NCI-H748 (cell line): ENCODE results near the gene TMEM184A.

Experiments used
- DNase-seq: peaks from one replicate; lab custom pipeline; 2025; ENCODE audit not compliant: unreplicated experiment; lab: John Stamatoyannopoulos, UW

Gene TMEM184A

DNA sequence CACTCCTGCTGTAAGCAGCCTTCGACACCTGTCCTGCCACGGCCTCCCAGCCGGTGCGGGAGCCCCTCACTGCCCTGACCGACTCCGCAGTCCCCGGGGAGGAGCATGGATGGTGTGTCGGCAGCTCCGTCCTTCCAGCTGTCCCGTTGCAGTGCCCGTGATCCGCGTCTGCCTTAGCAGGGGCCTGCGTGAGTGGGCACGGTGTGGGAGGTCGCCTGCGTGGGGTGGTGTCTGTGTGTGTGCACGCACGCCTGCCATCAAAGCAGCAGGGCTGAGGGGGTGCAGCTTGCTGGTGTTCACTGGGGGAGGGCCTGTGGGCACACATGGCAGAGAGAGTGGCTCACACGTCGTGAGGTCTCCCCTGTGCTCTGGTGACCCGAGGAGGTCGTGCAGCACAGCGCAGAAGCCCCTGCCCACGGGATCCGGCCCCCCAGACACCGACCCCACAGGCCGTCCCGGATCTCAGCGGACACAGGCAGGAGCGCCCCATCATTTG lies 15.2 kb downstream of the TMEM184A start:
- no peak for DNase-seq

DNA sequence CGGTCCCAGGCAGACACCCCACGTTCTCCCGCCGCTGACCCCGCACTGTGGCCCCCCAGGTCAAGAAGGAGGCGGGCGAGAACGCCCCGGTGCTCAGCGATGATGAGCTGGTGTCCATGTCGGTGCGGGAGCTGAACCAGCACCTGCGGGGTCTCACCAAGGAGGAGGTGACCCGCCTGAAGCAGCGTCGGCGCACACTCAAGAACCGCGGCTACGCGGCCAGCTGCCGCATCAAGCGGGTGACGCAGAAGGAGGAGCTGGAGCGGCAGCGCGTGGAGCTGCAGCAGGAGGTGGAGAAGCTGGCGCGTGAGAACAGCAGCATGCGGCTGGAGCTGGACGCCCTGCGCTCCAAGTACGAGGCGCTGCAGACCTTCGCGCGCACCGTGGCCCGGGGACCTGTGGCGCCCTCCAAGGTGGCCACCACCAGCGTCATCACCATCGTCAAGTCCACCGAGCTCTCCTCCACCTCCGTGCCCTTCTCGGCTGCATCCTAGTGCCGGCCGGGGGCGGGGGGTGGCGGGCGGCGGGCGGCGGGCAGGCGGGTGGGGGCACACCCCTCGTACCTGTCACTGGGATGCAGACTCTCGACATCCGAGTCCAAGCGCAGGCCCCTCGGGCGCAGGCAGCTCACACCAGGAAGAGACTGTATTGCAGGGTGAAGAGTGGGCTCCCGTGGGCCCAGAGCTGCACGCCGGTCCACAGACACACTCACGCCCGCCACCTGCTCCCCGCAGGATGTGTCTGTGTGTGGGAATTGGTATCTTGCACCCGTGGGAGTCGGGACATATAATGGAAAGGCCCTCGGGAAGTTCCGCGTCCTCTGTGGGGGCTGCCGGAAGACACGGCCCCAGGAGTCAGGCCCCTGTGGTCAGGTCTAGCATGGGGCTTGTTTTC lies 15.9 kb downstream of the TMEM184A start:
- no peak for DNase-seq

DNA sequence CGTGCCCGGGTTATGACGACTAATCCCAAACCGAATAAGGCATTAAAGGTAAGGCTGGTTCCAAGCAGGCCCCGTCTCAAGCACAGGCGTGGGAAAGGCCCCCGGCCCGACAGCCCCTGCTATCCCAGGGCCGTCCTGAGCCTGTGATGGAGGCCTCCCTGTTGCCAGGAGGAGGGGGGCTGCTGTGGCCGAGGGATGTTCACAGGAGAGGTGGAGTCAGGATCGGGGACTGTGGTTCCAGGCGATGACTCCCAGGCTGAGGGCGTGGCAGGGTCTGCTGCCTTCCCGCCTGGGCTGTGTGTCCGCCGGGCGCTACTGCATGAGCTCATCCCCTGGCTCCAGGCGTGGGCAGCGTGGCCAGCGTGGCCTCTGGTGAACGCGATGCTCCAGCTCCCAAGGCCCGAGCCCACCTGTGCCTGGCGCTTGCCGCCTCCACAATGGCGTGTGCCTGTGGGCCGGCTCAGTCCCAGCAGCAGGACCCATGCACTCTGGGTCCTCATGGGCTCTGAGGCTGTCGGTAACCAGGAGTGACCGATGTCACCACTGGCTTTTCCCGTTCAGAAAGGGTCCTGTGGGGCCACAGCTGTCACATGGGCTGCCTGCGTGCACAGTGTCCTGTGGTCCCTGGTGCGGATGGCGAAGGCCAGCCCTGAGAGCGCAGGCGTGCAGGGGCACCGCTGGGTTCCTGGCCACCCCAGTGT lies 16.7 kb downstream of the TMEM184A start:
- DNase-seq = no peak

DNA sequence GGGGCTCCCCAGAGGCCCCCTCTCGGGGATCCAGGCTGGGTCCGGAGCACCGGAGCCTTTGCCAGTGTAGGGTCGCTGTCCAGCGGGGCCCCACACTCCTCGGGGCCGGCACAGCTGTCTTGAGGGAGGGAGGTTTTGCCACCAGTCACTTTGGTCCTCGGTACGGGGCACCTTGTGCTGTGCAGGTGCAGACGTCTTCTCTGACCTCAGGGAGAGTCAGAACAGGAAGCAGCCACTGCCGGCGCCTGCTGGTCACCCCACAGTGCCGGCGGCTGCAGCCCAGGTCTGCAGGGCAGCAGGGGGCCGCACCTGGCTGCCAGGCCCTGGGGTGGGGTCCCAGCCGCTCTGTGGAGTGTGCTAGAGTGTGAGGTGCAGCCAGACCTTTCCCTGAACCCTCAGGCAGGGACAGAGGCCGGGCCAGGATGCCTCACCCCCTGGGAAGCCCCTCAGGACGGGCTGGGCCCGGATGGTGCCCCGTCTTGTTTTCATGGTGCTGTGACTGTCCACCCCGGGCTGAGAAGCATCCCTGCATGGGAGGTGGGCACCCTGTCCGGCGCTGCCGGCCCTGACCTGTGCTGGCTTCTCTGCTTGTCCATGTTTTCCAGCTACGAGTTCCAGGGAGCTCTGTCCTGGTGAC lies 17.3 kb downstream of the TMEM184A start:
- DNase-seq = no peak

DNA sequence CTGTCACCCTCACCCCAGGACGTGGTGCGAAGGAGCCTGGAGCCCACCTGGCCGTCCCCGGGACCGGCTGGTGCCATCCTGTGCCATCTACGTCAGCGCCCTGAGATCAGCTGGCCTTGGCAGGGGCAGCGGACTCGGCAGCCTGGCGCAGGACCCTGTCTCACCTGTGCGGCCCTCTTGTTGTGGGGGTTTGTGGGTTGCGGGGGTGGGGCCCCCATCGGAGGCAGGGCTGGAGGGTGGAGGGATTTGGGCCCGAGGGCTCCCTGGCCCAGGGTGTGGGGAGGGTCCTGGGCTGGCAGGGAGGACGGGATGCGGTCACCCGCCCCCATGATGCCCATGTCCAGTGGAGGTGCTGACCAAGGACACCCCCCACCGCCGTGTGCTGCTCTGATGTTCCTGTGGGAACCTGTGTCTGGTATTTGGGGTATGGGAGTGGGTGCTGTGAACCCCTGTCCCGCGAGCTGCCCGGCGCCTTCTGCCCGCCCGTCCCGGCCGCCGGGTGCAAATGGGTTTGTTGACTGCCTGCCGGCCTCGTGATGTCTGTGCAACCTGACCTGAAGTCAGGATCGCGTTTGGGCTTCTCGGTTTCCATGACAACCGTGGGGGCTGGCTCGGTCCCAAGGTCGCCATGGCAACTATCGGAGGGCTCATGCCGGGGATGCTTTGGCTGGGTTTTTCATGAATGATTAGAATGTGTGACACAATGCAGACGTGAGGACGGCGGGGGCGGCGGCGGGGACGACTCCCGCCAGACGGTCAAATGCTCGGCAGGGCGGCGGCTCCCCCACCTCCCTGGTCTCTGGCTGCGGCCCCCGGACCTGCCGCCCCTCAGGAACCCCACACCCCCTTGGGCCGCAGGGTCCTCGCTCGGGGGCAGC lies 18.2 kb downstream of the TMEM184A start:
- DNase-seq = peak; percentile 84

DNA sequence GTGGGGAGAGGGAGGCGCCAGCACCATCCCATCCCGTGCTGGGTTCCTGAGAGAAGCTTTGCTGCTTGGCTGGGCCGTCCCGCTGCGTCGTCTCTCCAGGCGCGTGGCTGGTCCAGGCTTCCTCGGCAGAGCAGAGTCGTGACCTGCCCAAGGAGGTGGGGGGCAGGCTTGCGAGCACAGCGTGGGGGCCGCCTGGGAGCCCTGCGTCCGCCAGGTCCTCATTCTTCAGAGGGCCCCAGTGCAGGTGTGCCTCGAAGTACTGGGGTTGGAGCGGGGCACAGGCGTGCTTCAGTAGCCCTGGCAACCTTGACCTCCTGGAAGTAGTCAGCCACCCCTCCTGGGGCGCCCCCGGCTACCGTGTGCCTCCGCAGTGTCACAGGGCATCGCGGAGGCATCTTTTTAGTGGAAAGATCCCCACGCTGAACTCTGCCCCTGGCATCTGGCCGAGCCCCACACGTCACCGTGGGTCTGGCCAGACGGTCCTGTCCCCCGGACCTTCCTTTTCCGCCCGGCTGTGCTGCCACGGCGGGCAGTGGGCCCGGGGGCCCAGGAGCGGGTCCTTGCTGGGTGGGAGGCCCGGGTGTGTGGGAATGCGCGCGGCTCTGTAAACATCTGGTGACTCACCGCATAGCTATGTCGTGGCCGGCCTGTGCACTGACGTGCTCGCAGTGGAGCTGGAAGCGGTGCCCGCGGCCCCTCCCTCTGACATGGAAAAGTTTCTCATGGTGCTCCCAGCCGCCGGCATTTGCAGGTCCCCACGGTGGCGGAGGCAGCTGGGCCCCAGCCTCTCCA lies 19.1 kb downstream of the TMEM184A start:
- no peak for DNase-seq

DNA sequence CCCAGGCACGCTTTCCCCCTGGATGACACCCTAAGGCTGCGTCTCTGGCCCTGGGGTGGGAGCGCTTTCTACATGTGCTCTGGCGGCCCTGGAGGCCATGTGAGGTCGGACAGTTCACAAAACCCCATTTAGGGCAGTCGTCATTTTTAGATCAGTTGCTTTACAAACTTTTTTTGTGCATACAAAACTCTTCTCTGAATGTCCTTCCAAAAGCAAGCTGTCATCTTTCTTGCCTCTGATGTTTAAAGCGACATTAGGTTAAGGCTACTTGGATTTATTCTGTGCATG lies 19.6 kb downstream of the TMEM184A start:
- DNase-seq = no peak

DNA sequence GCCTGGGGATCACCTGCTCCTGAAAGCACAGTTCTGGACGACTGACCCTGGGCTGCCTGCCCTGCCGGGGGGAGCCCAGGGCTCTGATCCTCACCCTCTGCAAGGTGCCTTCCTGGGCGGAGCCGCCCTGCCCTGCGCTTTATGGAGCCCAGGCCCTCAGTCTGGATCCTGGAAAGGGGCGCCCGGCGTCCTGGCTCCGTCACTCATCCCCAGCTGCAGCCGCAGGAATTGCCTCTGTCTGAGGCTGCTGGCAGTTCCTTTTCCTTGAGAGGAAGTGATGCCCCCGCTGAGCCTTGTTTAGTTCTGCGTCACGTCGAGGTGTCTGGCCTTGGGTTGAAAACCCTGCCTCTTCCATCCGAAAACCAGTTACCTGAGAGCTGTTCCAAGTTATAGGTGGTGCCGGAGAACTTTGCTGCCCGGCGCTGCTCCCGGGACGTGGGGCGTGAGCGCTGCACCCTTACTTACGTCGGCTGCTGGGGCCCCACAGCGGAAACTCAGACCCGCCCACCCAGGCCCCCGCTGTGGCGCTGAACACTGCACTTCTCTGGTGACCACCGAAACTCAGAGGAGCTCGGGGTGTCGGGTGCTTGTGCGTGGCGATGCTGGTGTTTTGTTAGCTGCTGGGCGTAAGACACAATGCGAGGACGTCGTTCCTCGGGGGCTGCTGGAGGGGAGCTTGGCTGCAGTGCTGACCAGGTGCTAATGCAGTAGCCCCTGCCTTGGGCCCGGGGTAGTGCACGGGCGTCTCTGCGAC lies 20.1 kb downstream of the TMEM184A start:
- DNase-seq = no peak

DNA sequence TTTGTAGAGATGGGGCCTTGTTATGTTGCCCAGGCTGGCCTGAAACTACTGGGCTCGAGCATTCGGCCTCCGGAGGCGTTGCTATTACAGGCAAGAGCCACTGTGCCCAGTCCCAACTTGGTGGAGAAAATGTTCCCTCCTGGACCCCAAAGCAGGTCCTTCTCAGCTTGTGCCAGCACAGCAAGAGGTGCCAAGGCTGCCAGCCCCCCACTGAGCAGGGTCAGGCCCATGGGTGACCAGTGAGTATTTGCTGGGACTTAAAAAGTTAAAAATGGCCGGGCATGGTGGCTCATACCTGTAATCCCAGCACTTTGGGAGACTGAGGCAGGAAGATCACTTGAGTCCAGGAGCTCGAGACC lies 20.9 kb downstream of the TMEM184A start:
- DNase-seq = no peak

DNA sequence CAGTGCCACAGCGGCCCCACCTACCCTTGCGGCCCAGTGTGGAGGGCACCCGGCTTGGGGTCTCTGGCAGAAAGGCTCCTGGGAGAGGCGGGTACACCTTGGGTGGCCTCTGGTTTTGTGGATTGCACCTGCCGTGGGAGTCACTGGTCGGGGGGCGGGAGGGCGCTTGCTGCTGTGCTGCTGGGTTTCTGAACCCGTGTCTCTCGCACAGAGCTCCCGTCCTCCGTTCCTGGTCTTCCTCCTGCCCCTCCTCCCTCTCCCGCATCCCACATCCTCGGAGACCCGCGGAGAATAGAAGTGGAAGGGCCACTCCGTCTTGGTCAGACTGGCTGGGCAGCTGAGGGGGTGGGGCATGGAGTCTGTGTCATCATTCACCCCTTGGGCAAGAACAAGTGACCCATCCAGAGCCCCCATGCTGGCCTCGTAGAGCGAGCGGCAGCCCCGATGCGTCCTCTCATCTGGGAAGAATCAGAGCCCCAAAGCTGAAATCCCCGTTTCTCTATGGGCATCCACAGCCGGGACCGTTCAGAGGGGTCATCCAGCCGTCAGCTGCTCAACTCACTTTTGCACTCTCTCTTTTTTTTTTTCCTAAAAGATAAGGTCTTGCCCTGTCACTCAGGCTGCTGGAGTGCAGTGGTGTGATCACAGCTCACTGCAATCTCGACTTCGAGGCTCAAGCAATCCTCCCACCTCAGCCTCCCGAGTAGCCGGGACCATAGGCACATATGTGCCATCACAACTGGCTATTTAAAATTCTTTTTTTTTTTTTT lies 21.5 kb downstream of the TMEM184A start:
- DNase-seq = no peak

DNA sequence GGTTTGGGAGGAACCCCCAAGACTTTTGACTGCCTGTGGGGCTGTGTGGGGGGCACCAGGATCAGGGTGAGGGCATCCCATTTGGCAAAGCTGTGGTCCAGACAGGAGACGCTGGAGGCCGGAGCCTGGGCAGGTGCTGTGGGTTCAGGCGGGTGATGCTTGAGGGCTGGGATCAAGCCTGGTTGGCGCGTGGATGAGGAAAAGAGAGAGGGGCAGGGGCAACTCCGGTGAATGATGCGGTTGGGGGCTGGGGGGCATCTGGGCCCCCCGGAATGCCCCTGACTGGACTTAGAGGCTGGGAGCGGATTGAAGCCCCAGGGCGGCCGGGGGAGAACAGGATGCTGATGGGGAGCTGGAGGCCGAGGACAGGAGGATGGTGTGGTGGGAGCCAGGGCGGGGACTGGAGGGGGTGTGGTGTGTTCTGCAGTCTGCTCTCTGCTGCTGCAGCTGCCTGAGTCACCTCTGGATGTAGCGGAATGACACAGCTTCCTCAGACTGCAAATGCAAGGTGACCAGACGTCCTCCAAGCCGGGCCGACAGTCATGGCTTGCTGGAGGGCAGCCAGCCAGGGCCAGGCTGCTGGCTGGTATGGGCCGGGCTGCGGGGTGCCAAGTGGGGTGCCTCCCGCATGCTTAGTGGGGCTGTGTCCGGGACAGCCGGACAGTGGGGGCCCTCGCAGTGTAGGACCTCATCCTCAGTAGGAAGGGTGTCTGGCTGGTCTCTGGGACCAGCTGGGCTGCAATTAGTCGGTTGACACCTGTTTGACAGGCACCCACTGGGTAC lies 22.3 kb downstream of the TMEM184A start:
- no peak for DNase-seq

DNA sequence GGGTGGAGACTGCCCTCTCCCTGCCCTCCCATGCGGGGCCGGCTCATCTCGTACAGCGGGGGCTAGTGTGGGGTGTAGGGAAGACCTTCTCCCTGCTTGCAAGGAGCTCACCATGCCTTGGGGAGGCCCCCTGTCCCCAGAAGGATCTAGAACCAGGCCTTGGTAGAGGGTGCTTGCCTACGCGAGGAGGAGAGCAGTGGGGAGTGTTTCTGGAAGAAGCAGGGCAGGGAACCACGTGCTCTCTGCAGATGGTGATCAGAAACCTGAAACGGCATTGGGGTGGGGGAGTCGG lies 22.8 kb downstream of the TMEM184A start:
- no peak for DNase-seq

DNA sequence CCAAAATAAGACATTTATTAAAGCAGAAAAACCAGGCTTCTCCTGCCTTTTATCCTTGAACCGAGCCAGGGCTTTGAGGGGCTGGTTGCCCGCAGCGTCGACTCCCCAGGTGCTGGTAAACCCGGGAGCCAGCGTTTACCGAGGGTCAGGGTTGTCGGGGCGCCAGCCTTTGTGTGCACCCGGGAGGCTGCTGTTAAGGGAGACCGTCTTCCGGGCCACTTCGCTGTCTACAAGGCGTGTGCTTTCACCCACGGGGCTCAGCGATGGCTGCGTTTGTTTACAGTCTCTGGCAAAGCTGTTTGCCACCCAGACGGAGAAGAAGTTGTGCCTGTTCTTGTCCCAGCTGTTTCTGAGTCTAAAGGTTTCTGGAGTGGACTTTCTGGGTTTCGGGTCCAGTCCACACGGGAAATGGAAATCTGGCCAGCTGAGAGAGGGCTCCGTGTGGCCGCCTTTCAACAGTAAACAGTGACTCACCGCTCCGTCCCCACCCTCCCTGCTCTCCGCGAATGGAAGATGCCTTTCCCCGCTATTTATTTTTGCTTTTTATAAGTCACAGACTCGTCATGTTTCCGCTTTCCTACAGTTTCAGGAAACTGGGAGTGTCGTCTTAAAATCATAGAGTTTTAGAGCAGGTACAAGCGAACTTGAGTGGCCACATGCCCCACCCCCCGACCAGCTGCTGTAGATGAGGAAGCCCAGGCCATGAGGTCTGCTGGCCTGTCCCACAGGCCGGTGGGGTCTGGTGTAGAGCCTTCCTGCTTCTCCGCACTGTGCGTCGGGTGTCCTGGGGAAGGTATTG lies 23.4 kb downstream of the TMEM184A start:
- DNase-seq = peak; percentile 46

DNA sequence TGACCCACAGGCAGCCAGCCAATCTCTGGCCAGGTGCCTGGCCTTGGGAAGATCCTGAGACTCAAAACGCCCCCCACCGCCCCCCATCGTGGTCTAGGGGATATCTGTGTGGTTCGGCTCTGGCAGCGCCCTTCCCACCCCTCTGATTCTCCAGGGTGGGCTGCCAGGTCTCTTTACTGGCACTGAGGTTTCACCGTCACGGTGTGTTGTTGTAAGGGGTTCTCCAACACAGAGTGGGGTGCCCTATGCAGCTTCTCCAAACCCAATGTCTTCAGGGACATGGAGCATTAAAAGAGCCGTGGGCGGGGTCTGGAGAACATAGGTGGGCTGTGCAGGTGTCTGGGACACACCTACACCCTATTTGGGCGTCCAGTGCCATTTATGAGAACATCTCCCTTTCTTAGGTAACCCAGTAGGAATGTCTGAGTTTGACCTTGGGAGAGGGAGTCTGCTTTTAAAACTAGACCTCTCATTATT lies 24.0 kb downstream of the TMEM184A start:
- peak; percentile 26 for DNase-seq

DNA sequence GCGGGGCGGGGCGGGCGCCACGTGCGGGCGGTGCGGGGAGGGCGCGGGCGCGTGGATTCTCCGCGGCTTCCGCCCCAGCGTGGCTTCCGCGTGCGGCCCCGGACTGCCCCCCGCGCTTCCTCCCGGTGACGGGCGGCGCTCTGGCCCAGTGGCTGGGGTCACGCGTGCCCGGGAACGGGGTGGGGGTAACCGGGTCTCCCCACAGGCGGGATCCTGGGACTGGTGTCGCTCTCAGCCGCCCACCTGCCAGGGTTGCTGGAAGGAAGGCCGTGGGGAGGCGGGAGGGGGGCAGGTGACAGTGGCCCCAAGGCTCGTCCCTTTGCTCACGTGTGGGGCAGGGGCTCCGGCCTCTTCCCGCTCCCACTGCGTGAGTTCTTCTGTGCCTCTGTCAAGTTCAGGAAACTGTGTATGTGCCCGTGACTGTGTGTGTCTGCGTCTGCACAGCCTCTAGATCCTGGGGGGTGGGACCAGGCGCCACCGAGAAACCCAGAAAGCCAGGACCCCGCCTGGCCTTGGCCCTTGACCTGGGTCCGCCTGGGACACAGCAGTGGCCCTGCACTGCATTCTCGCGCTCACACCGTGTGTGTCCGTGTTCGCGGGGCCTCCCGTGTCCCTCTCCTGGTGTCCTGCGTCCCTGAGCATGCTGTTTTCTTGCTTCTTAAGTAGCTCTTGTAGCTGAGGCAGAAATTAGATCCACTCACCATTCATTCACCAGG lies 24.6 kb downstream of the TMEM184A start:
- DNase-seq = peak; percentile 41

DNA sequence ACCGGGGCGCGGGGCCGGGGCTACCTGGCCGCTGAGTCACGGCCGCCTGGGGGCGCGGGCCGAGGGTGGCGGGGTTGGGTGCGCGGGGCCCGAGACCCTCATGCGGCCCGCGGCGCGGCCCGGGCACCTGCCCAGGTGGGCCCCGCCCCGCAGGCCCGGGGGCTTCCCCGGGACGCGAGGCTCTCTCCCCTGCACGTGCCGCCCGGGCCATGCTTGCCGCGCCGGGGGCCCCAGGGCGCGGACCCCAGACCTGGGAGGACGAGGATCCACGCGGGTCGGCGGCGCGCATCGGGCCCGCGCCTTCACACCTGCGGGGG lies 25.1 kb downstream of the TMEM184A start:
- DNase-seq = peak; percentile 58
